Measurements from ENCODE around the gene HSD17B10. TPM values are rescaled to one million over a fixed set of nuclear protein-coding genes. Genes with fewer than 3 reads are reported as not detected.
A peak's percentile ranks its signal among the peaks of the same experiment; 100 is the strongest.

Gene HSD17B10
- total and polyA plus RNA-seq, 12 donors: 43.9 to 212 (median 105) TPM

GRCh38 chrX:53395605-53396298 is 38.4 kb downstream of the HSD17B10 start:
- H3K27me3 ChIP-seq: no peaks in the 10 kb centered on the region
- no peaks in the 10 kb centered on the region for H3K9me3 ChIP-seq
- H3K4me3 ChIP-seq: no peak overlapping the region
- intact Hi-C loops (cut with DNase I): no loop called here
- DNase-seq (no peak), ATAC-seq (no peak)
- no peak overlapping the region for H3K27ac ChIP-seq
- H3K36me3 ChIP-seq: peaks cover 0 to 99% (median 0%) of the 10 kb centered on the region in 9 donors
- WGBS, 2 donors: 97 to 100% methylated on average over 2 of the region's 2 CpGs
- no peaks in the 10 kb centered on the region for H3K4me1 ChIP-seq
- TF ChIP-seq CTCF (IDR thresholded peaks at IDR 0.05): no peak

GRCh38 chrX:53383376-53384076 is 50.6 kb downstream of the HSD17B10 start:
- no peaks in the 10 kb centered on the region for H3K4me1 ChIP-seq
- peak; percentile 13 to 14 for DNase-seq
- H3K36me3 ChIP-seq: peaks cover 0 to 100% (median 0%) of the 10 kb centered on the region in 9 donors
- no peaks in the 10 kb centered on the region for H3K27me3 ChIP-seq
- H3K27ac ChIP-seq: no peak overlapping the region
- TF ChIP-seq CTCF (IDR thresholded peaks at IDR 0.05): no peak
- intact Hi-C loops (cut with DNase I): no loop called here
- ATAC-seq: peak in 4 of 8 donors; percentile 45 to 83 (median 61)
- 46 to 68% methylated on average over 3 to 4 of the region's 4 CpGs for WGBS, 2 donors
- H3K4me3 ChIP-seq: no peak overlapping the region
- no peaks in the 10 kb centered on the region for H3K9me3 ChIP-seq

Small RNAs within 50 kb of the gene (microRNA-seq; reads per million reads assigned to microRNA genes)
- 0 reads per million in 2 donors for gene MIR6857

Other genes with a start within 250 kb of the HSD17B10 start
- gene KDM5C, start 209.2 kb downstream of the HSD17B10 start, total RNA-seq: 10 to 100 TPM; 26.0 to 56.1 (median 34.5) TPM
- 10 to 100 TPM; 16.4 to 26.0 TPM for gene KDM5C, start 209.2 kb downstream of the HSD17B10 start, polyA plus RNA-seq
- 10 to 100 TPM in 6 of 10 donors, 1 to 10 TPM in 4; 8.6 to 13.3 (median 10.7) TPM for gene IQSEC2, start 152.8 kb downstream of the HSD17B10 start, total RNA-seq
- gene IQSEC2, start 152.8 kb downstream of the HSD17B10 start, polyA plus RNA-seq: 10 to 100 TPM in 1 of 2 donors, 1 to 10 TPM in 1; 7.9 to 19.4 TPM
- gene SMC1A, start 11.7 kb downstream of the HSD17B10 start, total RNA-seq: 10 to 100 TPM; 27.4 to 55.1 (median 35.8) TPM
- gene SMC1A, start 11.7 kb downstream of the HSD17B10 start, polyA plus RNA-seq: 10 to 100 TPM in 1 of 2 donors, 1 to 10 TPM in 1; 9.5 to 22.4 TPM
- gene RIBC1, start 11.5 kb downstream of the HSD17B10 start, total RNA-seq: 1 to 10 TPM in 2 of 10 donors, under 1 TPM in 8; 0.28 to 1.6 (median 0.52) TPM
- under 1 TPM; 0.44 to 0.58 TPM for gene RIBC1, start 11.5 kb downstream of the HSD17B10 start, polyA plus RNA-seq